BE2C (cell line): ENCODE data around the gene CACNG3.
"Not testable (repeated sequence)": the region's sequence is repeated elsewhere in the genome, so short reads cannot be mapped to it uniquely, and the experiment has no call there.

Experiments used
- DNase-seq: peaks from one replicate; pipeline ENCODE4 v3.0.0-alpha.2; 2020
- H3K27me3 ChIP-seq: fragments of 250-450 bp; sonication (Bioruptor Pico); 2 replicates; pipeline ENCODE4 v1.5.1; 2020; ENCODE audit warnings: mild to moderate bottlenecking
- H3K36me3 ChIP-seq: fragments of 250-450 bp; sonication (Bioruptor Pico); 2 replicates; pipeline ENCODE4 v1.5.1; 2020; ENCODE audit warnings: mild to moderate bottlenecking
- H3K4me1 ChIP-seq: fragments of 250-450 bp; sonication (Bioruptor Pico); 2 replicates; pipeline ENCODE4 v1.5.1; 2020
- H3K4me3 ChIP-seq: 2 replicates; pipeline ENCODE4 v1.5.1; 2011; ENCODE audit warnings: low read depth, low read length
- H3K9me3 ChIP-seq: fragments of 250-450 bp; sonication (Bioruptor Pico); 2 replicates; pipeline ENCODE4 v1.5.1; 2020
- CTCF ChIP-seq: IDR thresholded peaks from 2 replicates; pipeline ENCODE4 v1.5.1; 2012; ENCODE audit warnings: mild to moderate bottlenecking, low read depth, low read length

Gene CACNG3

GRCh38 chr16:24218299-24218698 lies 37.8 kb upstream of the CACNG3 start:
- Histone ChIP-seq H3K4me3 (no peak overlapping the region), H3K36me3 (no peaks in the 10 kb centered on the region), H3K9me3 (no peaks in the 10 kb centered on the region), H3K4me1 (no peaks in the 10 kb centered on the region), H3K27me3 (no peaks in the 10 kb centered on the region)
- no peak for DNase-seq
- TF ChIP-seq CTCF, result no peak

GRCh38 chr16:24221219-24221618 lies 34.9 kb upstream of the CACNG3 start:
- H3K4me1 ChIP-seq, result no peaks in the 10 kb centered on the region
- DNase-seq, result no peak

GRCh38 chr16:24228514-24228913 lies 27.6 kb upstream of the CACNG3 start:
- no peak for DNase-seq
- no peak for TF ChIP-seq CTCF
- Histone ChIP-seq H3K4me3 (no peak overlapping the region), H3K4me1 (no peaks in the 10 kb centered on the region), H3K36me3 (no peaks in the 10 kb centered on the region), H3K9me3 (no peaks in the 10 kb centered on the region), H3K27me3 (no peaks in the 10 kb centered on the region)

More at GRCh38 chr16:24221219-24221618, 34.9 kb upstream of the CACNG3 start:
- no peak for TF ChIP-seq CTCF
- no peaks in the 10 kb centered on the region for H3K36me3 ChIP-seq
- H3K27me3 ChIP-seq, result no peaks in the 10 kb centered on the region
- H3K4me3 ChIP-seq, result no peak overlapping the region
- no peaks in the 10 kb centered on the region for H3K9me3 ChIP-seq

GRCh38 chr16:24232936-24233335 lies 23.2 kb upstream of the CACNG3 start:
- Histone ChIP-seq H3K4me1 (no peaks in the 10 kb centered on the region), H3K4me3 (no peak overlapping the region), H3K36me3 (no peaks in the 10 kb centered on the region), H3K9me3 (no peaks in the 10 kb centered on the region), H3K27me3 (no peaks in the 10 kb centered on the region)
- no peak for TF ChIP-seq CTCF
- DNase-seq, result no peak

GRCh38 chr16:24234737-24235136 lies 21.4 kb upstream of the CACNG3 start:
- H3K4me1 ChIP-seq, result no peaks in the 10 kb centered on the region
- no peaks in the 10 kb centered on the region for H3K27me3 ChIP-seq
- H3K4me3 ChIP-seq, result no peak overlapping the region
- DNase-seq, result no peak
- no peaks in the 10 kb centered on the region for H3K36me3 ChIP-seq
- TF ChIP-seq CTCF, result no peak
- H3K9me3 ChIP-seq, result no peaks in the 10 kb centered on the region

GRCh38 chr16:24235806-24236205 lies 20.3 kb upstream of the CACNG3 start:
- TF ChIP-seq CTCF, result no peak
- no peaks in the 10 kb centered on the region for H3K27me3 ChIP-seq
- no peaks in the 10 kb centered on the region for H3K36me3 ChIP-seq
- DNase-seq, result no peak
- H3K4me1 ChIP-seq, result no peaks in the 10 kb centered on the region
- no peak overlapping the region for H3K4me3 ChIP-seq
- no peaks in the 10 kb centered on the region for H3K9me3 ChIP-seq

- not testable (repeated sequence) for DNase-seq, H3K27me3 ChIP-seq, H3K9me3 ChIP-seq, H3K4me3 ChIP-seq, H3K36me3 ChIP-seq, H3K4me1 ChIP-seq
Observed at GRCh38 chr16:24238846-24239245, 17.3 kb upstream of the CACNG3 start.
